IMR-90 (cell line): ENCODE measurements around the gene GIMAP4. TPM values are rescaled to one million over a fixed set of nuclear protein-coding genes. Genes with fewer than 3 reads are reported as not detected.

Source experiments
- ATAC-seq: fragments of 200-7000 bp; cut with Tn5 transposase; 2 replicates; pipeline ENCODE4 v1.9.1; 2020; ENCODE audit warnings: low read depth, mild to moderate bottlenecking, moderate library complexity
- BruUV-seq: library from RNA; stranded (reverse); fragments of 400-500 nt; replicated peaks from 2 replicates; lab custom pipeline; 2021; lab: Mats Ljungman, UMichigan
- CTCF ChIA-PET: fragments of 300-600 bp; formaldehyde crosslinking; extraction: SDS; loops from one replicate; lab custom pipeline; 2021; ENCODE audit warnings: antibody characterized with exemption; lab: Yijun Ruan, JAX
- POLR2A ChIA-PET: fragments of 300-600 bp; sonication (Branson Sonifier 250); formaldehyde crosslinking; loops from one replicate; lab custom pipeline; 2022; ENCODE audit warnings: antibody characterized with exemption; ENCODE audit not compliant: unreplicated experiment; lab: Charles Lee
- DNase-seq: peaks from one replicate; pipeline ENCODE4 v3.0.0; 2013
- H2AFZ ChIP-seq: replicated peaks from 2 replicates; pipeline ENCODE3; 2013; ENCODE audit warnings: low read length, mild to moderate bottlenecking; ENCODE audit not compliant: poor library complexity
- H2AK5ac ChIP-seq: 2 replicates; pipeline ENCODE4 v1.6.1; 2013; ENCODE audit warnings: low read depth, low read length, inconsistent platforms
- H2AK9ac ChIP-seq: replicated peaks from 2 replicates; pipeline ENCODE3; 2013; ENCODE audit warnings: mild to moderate bottlenecking, low read depth, low read length, moderate library complexity; ENCODE audit not compliant: poor library complexity
- H2BK120ac ChIP-seq: 2 replicates; pipeline ENCODE4 v1.6.1; 2013; ENCODE audit warnings: low read depth, low read length, inconsistent platforms
- H2BK15ac ChIP-seq: 3 replicates; pipeline ENCODE4 v1.6.1; 2013; ENCODE audit warnings: low read depth, low read length, inconsistent platforms
- H2BK20ac ChIP-seq: 2 replicates; pipeline ENCODE4 v1.6.1; 2013; ENCODE audit warnings: low read depth, mild to moderate bottlenecking, inconsistent platforms, low read length, moderate library complexity
- H2BK5ac ChIP-seq: 2 replicates; pipeline ENCODE4 v1.6.1; 2013; ENCODE audit warnings: mild to moderate bottlenecking, low read depth, low read length, inconsistent platforms; ENCODE audit not compliant: poor library complexity, severe bottlenecking
- H3K14ac ChIP-seq: replicated peaks from 2 replicates; pipeline ENCODE4 v1.6.1; 2013; ENCODE audit warnings: low read depth, low read length, inconsistent platforms
- H3K18ac ChIP-seq: 2 replicates; pipeline ENCODE4 v1.6.1; 2013; ENCODE audit warnings: low read depth, low read length, control low read depth
- H3K23ac ChIP-seq: 2 replicates; pipeline ENCODE4 v1.6.1; 2013; ENCODE audit warnings: low read depth, low read length, inconsistent platforms
- H3K27ac ChIP-seq: 2 replicates; pipeline ENCODE4 v1.5.1; 2013; ENCODE audit warnings: mild to moderate bottlenecking, control low read depth, low read length; ENCODE audit not compliant: insufficient read depth
- H3K27me3 ChIP-seq: 2 replicates; pipeline ENCODE4 v1.6.1; 2013; ENCODE audit warnings: low read length; ENCODE audit not compliant: control insufficient read depth, insufficient read depth
- H3K36me3 ChIP-seq: 2 replicates; pipeline ENCODE4 v1.6.1; 2013; ENCODE audit warnings: low read length, mixed read lengths; ENCODE audit not compliant: control insufficient read depth, insufficient read depth
- H3K4ac ChIP-seq: 2 replicates; pipeline ENCODE4 v1.6.1; 2013; ENCODE audit warnings: low read depth, low read length, inconsistent platforms
- H3K4me1 ChIP-seq: 2 replicates; pipeline ENCODE4 v1.6.1; 2013; ENCODE audit warnings: low read length, mixed read lengths; ENCODE audit not compliant: control insufficient read depth, insufficient read depth
- H3K4me2 ChIP-seq: 2 replicates; pipeline ENCODE4 v1.6.1; 2013; ENCODE audit warnings: low read depth, mild to moderate bottlenecking, control low read depth, low read length, moderate library complexity
- H3K4me3 ChIP-seq: 2 replicates; pipeline ENCODE4 v1.5.1; 2013; ENCODE audit warnings: low read depth, mild to moderate bottlenecking, control low read depth, low read length, moderate library complexity; ENCODE audit not compliant: insufficient read depth
- H3K56ac ChIP-seq: 2 replicates; pipeline ENCODE4 v1.6.1; 2013; ENCODE audit warnings: low read length, inconsistent platforms; ENCODE audit not compliant: insufficient read depth; ENCODE audit errors: extremely low read depth
- H3K79me1 ChIP-seq, 2 experiments: 2 replicates each; pipeline ENCODE4 v1.6.1; 2013; ENCODE audit warnings: low read length in 2 of 2, inconsistent platforms in 1 of 2, low read depth in 1 of 2
- H3K9ac ChIP-seq: 2 replicates; pipeline ENCODE4 v1.6.1; 2013; ENCODE audit warnings: low read depth, low read length, control low read depth
- H3K9me1 ChIP-seq: 2 replicates; pipeline ENCODE4 v1.6.1; 2013; ENCODE audit warnings: low read length, inconsistent platforms; ENCODE audit not compliant: insufficient read depth
- H3K9me3 ChIP-seq: 2 replicates; pipeline ENCODE4 v1.6.1; 2013; ENCODE audit warnings: low read length; ENCODE audit not compliant: control insufficient read depth, insufficient read depth
- H4K20me1 ChIP-seq: 2 replicates; pipeline ENCODE4 v1.6.1; 2013; ENCODE audit warnings: low read length, inconsistent platforms; ENCODE audit not compliant: insufficient read depth
- H4K5ac ChIP-seq: 2 replicates; pipeline ENCODE4 v1.6.1; 2013; ENCODE audit warnings: mild to moderate bottlenecking, low read depth, low read length, control low read depth
- H4K8ac ChIP-seq, 2 experiments: 2 replicates each; pipeline ENCODE4 v1.6.1; 2013; ENCODE audit warnings: low read depth in 2 of 2, low read length in 2 of 2, control low read depth in 1 of 2, inconsistent platforms in 1 of 2
- H4K91ac ChIP-seq: 2 replicates; pipeline ENCODE4 v1.6.1; 2013; ENCODE audit warnings: low read depth, low read length, inconsistent platforms; ENCODE audit not compliant: insufficient read depth
- BHLHE40 ChIP-seq: fragments of 150-350 bp; IDR thresholded peaks from 2 replicates; pipeline ENCODE4 v1.6.1; 2016; ENCODE audit warnings: mild to moderate bottlenecking, low read depth, low read length
- FOS ChIP-seq: fragments of 150-350 bp; IDR thresholded peaks from 2 replicates; pipeline ENCODE4 v1.6.1; 2016; ENCODE audit warnings: low read depth, low read length
- MAFK ChIP-seq: IDR thresholded peaks from 2 replicates; pipeline ENCODE4 v1.6.1; 2012; ENCODE audit warnings: low read depth, low read length, improper control_type of control experiment
- MAZ ChIP-seq: IDR thresholded peaks from 2 replicates; pipeline ENCODE4 v1.6.1; 2012; ENCODE audit warnings: low read depth, mild to moderate bottlenecking, low read length, improper control_type of control experiment, moderate library complexity, borderline replicate concordance
- NFE2L2 ChIP-seq: fragments of 150-350 bp; IDR thresholded peaks from 2 replicates; pipeline ENCODE4 v1.6.1; 2016; ENCODE audit warnings: low read depth, mild to moderate bottlenecking, low read length
- POLR2A ChIP-seq: IDR thresholded peaks from 2 replicates; pipeline ENCODE4 v1.6.1; 2012; ENCODE audit warnings: mild to moderate bottlenecking, low read depth, low read length
- RFX5 ChIP-seq: IDR thresholded peaks from 2 replicates; pipeline ENCODE4 v1.8.0; 2012; ENCODE audit warnings: low read depth, mild to moderate bottlenecking, low read length, moderate library complexity
- SMC3 ChIP-seq: fragments of 150-350 bp; IDR thresholded peaks from 2 replicates; pipeline ENCODE4 v1.6.1; 2016; ENCODE audit warnings: low read depth, mild to moderate bottlenecking, antibody characterized with exemption, low read length, moderate library complexity
- WGBS, 2 experiments: methylation state at CpG; one replicate each; pipeline versions ENCODE4 v1.1.5 to v1.1.7; 2013; ENCODE audit warnings: missing lambda C conversion rate in 2 of 2; ENCODE audit not compliant: insufficient read length in 1 of 2; ENCODE audit errors: extremely low coverage in 2 of 2; 5-methylcytosine and 5-hydroxymethylcytosine counted together
- dilution Hi-C: fragments of 300-500 bp; cut with HindIII; formaldehyde crosslinking; loops from one replicate; pipeline ENCODE4 v1.14.3; 2018; ENCODE audit warnings: low sequenced_read_pairs; ENCODE audit not compliant: unreplicated experiment
- in situ Hi-C: fragments of 300-500 bp; cut with MboI; formaldehyde crosslinking; loops from 3 replicates; pipeline ENCODE4 v1.14.3; 2019; ENCODE audit warnings: low sequenced_read_pairs, inconsistent platforms, mixed read lengths
- intact Hi-C: fragments of 100-400 bp; cut with micrococcal nuclease; formaldehyde crosslinking; loops from 2 replicates; pipeline ENCODE4 v1.10.0; 2022
- polyA plus RNA-seq, 3 experiments: library from polyadenylated mRNA; depleted of rRNA; stranded (reverse); fragments of >200 nt; gene quantifications; 2 replicates each; pipeline ENCODE4 v1.2.3, GENCODE V29; 2012; ENCODE audit warnings: low replicate concordance in 1 of 3
- total RNA-seq: library from RNA; depleted of rRNA; stranded (reverse); fragments of >200 nt; gene quantifications from 2 replicates; pipeline ENCODE4 v1.2.3, GENCODE V29; 2012
- TF ChIP-seq, protein P1 (sequence below): fragments of 150-350 bp; IDR thresholded peaks from 2 replicates; pipeline ENCODE4 v1.6.1; 2016; ENCODE audit warnings: low read depth, mild to moderate bottlenecking, low read length, moderate library complexity, borderline replicate concordance
- TF ChIP-seq, protein P2 (sequence below): fragments of 150-350 bp; IDR thresholded peaks from 2 replicates; pipeline ENCODE4 v1.6.1; 2017; ENCODE audit warnings: mild to moderate bottlenecking, antibody characterized with exemption, low read length, low read depth

Gene GIMAP4
- total and polyA plus RNA-seq, 2 of the 4 experiments (the other 2 are of a cell fraction), result not detected

DNA sequence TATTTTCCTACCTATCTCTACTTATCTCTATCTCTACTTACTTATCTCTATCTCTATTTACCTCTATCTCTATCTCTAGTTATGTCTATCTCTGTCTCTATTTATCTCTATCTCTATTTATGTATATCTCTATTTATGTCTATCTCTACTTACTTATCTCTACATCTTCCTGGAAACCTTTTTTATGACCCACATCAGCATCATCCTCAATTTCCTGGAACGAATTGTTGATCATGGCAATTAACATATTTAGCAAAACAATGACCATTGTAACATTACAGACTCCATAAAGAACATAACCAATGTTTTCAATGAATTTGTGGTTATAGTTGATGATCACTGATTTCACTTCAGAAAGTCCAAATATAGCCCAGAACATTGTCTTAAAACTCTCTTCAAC is 46.7 kb downstream of the GIMAP4 start:
- H3K9ac ChIP-seq, result no peak overlapping the region
- no peaks in the 10 kb centered on the region for H3K27me3 ChIP-seq
- no peak overlapping the region for H2AK9ac ChIP-seq
- 0 out of 2 replicates have a peak, but pooled peaks cover 5% of the 10 kb centered on the region for H3K9me3 ChIP-seq
- no peaks in the 10 kb centered on the region for H3K4me1 ChIP-seq
- H2BK120ac ChIP-seq, result no peak overlapping the region
- H2AFZ ChIP-seq, result no peak overlapping the region
- no peak for TF ChIP-seq MAFK
- TF ChIP-seq BHLHE40, result no peak
- no peak for TF ChIP-seq SMC3
- TF ChIP-seq, protein P1, sequence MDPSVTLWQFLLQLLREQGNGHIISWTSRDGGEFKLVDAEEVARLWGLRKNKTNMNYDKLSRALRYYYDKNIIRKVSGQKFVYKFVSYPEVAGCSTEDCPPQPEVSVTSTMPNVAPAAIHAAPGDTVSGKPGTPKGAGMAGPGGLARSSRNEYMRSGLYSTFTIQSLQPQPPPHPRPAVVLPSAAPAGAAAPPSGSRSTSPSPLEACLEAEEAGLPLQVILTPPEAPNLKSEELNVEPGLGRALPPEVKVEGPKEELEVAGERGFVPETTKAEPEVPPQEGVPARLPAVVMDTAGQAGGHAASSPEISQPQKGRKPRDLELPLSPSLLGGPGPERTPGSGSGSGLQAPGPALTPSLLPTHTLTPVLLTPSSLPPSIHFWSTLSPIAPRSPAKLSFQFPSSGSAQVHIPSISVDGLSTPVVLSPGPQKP, result no peak
- TF ChIP-seq FOS, result no peak
- TF ChIP-seq NFE2L2, result no peak
- no peak for TF ChIP-seq MAZ
- TF ChIP-seq POLR2A, result no peak
- no peak for TF ChIP-seq RFX5
- TF ChIP-seq, protein P2, sequence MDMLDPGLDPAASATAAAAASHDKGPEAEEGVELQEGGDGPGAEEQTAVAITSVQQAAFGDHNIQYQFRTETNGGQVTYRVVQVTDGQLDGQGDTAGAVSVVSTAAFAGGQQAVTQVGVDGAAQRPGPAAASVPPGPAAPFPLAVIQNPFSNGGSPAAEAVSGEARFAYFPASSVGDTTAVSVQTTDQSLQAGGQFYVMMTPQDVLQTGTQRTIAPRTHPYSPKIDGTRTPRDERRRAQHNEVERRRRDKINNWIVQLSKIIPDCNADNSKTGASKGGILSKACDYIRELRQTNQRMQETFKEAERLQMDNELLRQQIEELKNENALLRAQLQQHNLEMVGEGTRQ, result no peak
- H4K20me1 ChIP-seq, result no peaks in the 10 kb centered on the region
- H2BK15ac ChIP-seq, result no peak overlapping the region
- no peak overlapping the region for H3K23ac ChIP-seq
- H3K79me1 ChIP-seq, result no peaks in the 10 kb centered on the region
- POLR2A ChIA-PET, result no interaction called here
- H2BK20ac ChIP-seq, result no peak overlapping the region
- H3K36me3 ChIP-seq, result no peaks in the 10 kb centered on the region
- no peak overlapping the region for H2AK5ac ChIP-seq
- H3K4me2 ChIP-seq, result no peak overlapping the region
- no peak overlapping the region for H3K27ac ChIP-seq
- intact Hi-C loops (no loop called here), in situ Hi-C loops (no loop called here), dilution Hi-C loops (no loop called here)
- no peak for ATAC-seq
- H2BK5ac ChIP-seq, result no peak overlapping the region
- no TSS peak for BruUV-seq
- no CpG with 5 or more reads among the region's 1 CpG for WGBS, 2 experiments
- H4K5ac ChIP-seq, result no peak overlapping the region
- no peak overlapping the region for H3K14ac ChIP-seq
- H4K91ac ChIP-seq, result no peak overlapping the region
- H3K56ac ChIP-seq, result no peak overlapping the region
- CTCF ChIA-PET, result no interaction called here
- no peak overlapping the region for H3K18ac ChIP-seq
- no peak overlapping the region for H4K8ac ChIP-seq
- no peak overlapping the region for H3K4ac ChIP-seq
- DNase-seq, result no peak
- no peak overlapping the region for H3K4me3 ChIP-seq
- H3K9me1 ChIP-seq, result no peaks in the 10 kb centered on the region
